Lower lobe of right lung (tissue), 2 donors: ENCODE measurements around the gene CAMKK1. TPM values are rescaled to one million over a fixed set of nuclear protein-coding genes. Genes with fewer than 3 reads are reported as not detected.

Experiments used
- ATAC-seq, 2 donors: fragments of 200-7000 bp; cut with Tn5 transposase; one replicate each; pipeline ENCODE4 v1.9.1; 2020 to 2022; ENCODE audit warnings: mild to moderate bottlenecking in 2 of 2, moderate library complexity in 2 of 2
- DNase-seq: peaks from one replicate; pipeline ENCODE4 v3.0.0-alpha.2; 2020
- H3K27ac ChIP-seq: fragments of 200-600 bp; one replicate; pipeline ENCODE4 v1.8.0; 2022
- H3K27me3 ChIP-seq: fragments of 200-600 bp; one replicate; pipeline ENCODE4 v1.8.0; 2022; ENCODE audit warnings: low read depth
- H3K36me3 ChIP-seq: fragments of 200-600 bp; one replicate; pipeline ENCODE4 v1.8.0; 2022; ENCODE audit warnings: mild to moderate bottlenecking
- H3K4me1 ChIP-seq: fragments of 200-600 bp; one replicate; pipeline ENCODE4 v1.8.0; 2022
- H3K4me3 ChIP-seq: fragments of 200-600 bp; one replicate; pipeline ENCODE4 v1.8.0; 2022; ENCODE audit warnings: mild to moderate bottlenecking
- H3K9me3 ChIP-seq: fragments of 200-600 bp; one replicate; pipeline ENCODE4 v1.8.0; 2022
- CTCF ChIP-seq: fragments of 200-600 bp; IDR thresholded peaks from one replicate; pipeline ENCODE4 v1.8.0; 2022; ENCODE audit warnings: antibody characterized with exemption, mild to moderate bottlenecking
- intact Hi-C: fragments of 100-400 bp; cut with DNase I; formaldehyde crosslinking; loops from one replicate; pipeline ENCODE4 v1.11.0; 2022
- total RNA-seq: library from RNA; stranded (reverse); fragmentation: NEBNext Ultra II Directional; extraction: Animal tissue kit (Norgen Biotek cat#: 25700); gene quantifications from one replicate; pipeline ENCODE4 v1.2.1, GENCODE V29; 2021
- donor health status: DM: no; HTN: yes; CAD: no; lungs with severe emphysema.

The CAMKK1 gene
- total RNA-seq, 1 donor from 2014 or later = 9.7 TPM

- Histone ChIP-seq H3K27me3 (no peaks in the 10 kb centered on the region), H3K4me3 (no peak overlapping the region), H3K36me3 (peaks cover 19% of the 10 kb centered on the region), H3K27ac (no peak overlapping the region), H3K4me1 (no peaks in the 10 kb centered on the region), H3K9me3 (no peaks in the 10 kb centered on the region)
- intact Hi-C loops = no loop called here
- ATAC-seq (no peak), DNase-seq (no peak)
- no peak for TF ChIP-seq CTCF
Measured at GRCh38 chr17:3925684-3926485, 33.0 kb upstream of the CAMKK1 start.

- Histone ChIP-seq H3K4me1 (no peaks in the 10 kb centered on the region), H3K36me3 (peaks cover 19% of the 10 kb centered on the region), H3K27ac (no peak overlapping the region), H3K27me3 (no peaks in the 10 kb centered on the region), H3K4me3 (no peak overlapping the region), H3K9me3 (no peaks in the 10 kb centered on the region)
- intact Hi-C loops = no loop called here
- ATAC-seq = no peak
- DNase-seq = no peak
- no peak for TF ChIP-seq CTCF
Measured at GRCh38 chr17:3924512-3925350, 31.9 kb upstream of the CAMKK1 start.

- Histone ChIP-seq H3K4me3 (no peak overlapping the region), H3K36me3 (peaks cover 14% of the 10 kb centered on the region), H3K27me3 (no peaks in the 10 kb centered on the region), H3K9me3 (no peaks in the 10 kb centered on the region), H3K4me1 (no peaks in the 10 kb centered on the region), H3K27ac (no peak overlapping the region)
- ATAC-seq (no peak), DNase-seq (no peak)
- intact Hi-C loops = no loop called here
- TF ChIP-seq CTCF = no peak
Measured at GRCh38 chr17:3923466-3924190, 30.8 kb upstream of the CAMKK1 start.

GRCh38 chr17:3922765-3923164 lies 29.9 kb upstream of the CAMKK1 start:
- no peak for TF ChIP-seq CTCF
- DNase-seq = no peak
- intact Hi-C loops = no loop called here
- ATAC-seq = no peak
- H3K9me3 ChIP-seq = no peaks in the 10 kb centered on the region
- no peak overlapping the region for H3K4me3 ChIP-seq
- H3K4me1 ChIP-seq = no peaks in the 10 kb centered on the region
- H3K27ac ChIP-seq = no peak overlapping the region
- no peaks in the 10 kb centered on the region for H3K27me3 ChIP-seq
- H3K36me3 ChIP-seq = peaks cover 5% of the 10 kb centered on the region

GRCh38 chr17:3921502-3922319 lies 28.9 kb upstream of the CAMKK1 start:
- intact Hi-C loops = no loop called here
- Histone ChIP-seq H3K27ac (no peak overlapping the region), H3K36me3 (no peaks in the 10 kb centered on the region), H3K4me1 (peaks cover 10% of the 10 kb centered on the region), H3K4me3 (no peak overlapping the region), H3K27me3 (no peaks in the 10 kb centered on the region), H3K9me3 (no peaks in the 10 kb centered on the region)
- TF ChIP-seq CTCF = no peak
- no peak for ATAC-seq
- DNase-seq = no peak
